ENCODE measurements around the gene PALM. TPM values are rescaled to one million over a fixed set of nuclear protein-coding genes. Genes with fewer than 3 reads are reported as not detected.

PALM gene
- total RNA-seq, 1 experiment from 2014 or later = 14.4 TPM

- Histone ChIP-seq H3K4me3 (ENCODE audit: low read depth in 2 of 2, low read length in 2 of 2) (no peak overlapping the region), H3K36me3 (ENCODE audit: control insufficient read depth, insufficient read depth, low read length) (no peaks in the 10 kb centered on the region), H3K27ac (ENCODE audit: low read length) (no peak overlapping the region), H3K4me1 (ENCODE audit: control insufficient read depth, insufficient read depth, low read length) (peaks cover 13% of the 10 kb centered on the region), H3K27me3 (ENCODE audit: control insufficient read depth, insufficient read depth, low read length) (no peaks in the 10 kb centered on the region), H3K9me3 (ENCODE audit: control insufficient read depth, insufficient read depth, low read depth, low read length) (no peaks in the 10 kb centered on the region)
- DNase-seq (ENCODE audit: low read depth, low spot score) (no peak), ATAC-seq (no peak)
- in situ Hi-C loops (cut with HindIII; ENCODE audit: low pct_unique_long_range_greater_than_20kb, low sequenced_read_pairs) (no loop called here), intact Hi-C loops (cut with micrococcal nuclease; ENCODE audit: unreplicated experiment) (no loop called here)
- ChIA-PET POLR2A (no interaction called here), CTCF (no interaction called here)
- no peak for TF ChIP-seq CTCF (IDR thresholded peaks at IDR 0.05)
- no peak for TF ChIP-seq POLR2AphosphoS5 (IDR thresholded peaks at IDR 0.05; ENCODE audit: low read depth, low read length)
- no peak for TF ChIP-seq REST (IDR thresholded peaks at IDR 0.05; ENCODE audit: insufficient read depth in 1 of 2, low read depth in 2 of 2, low read length in 1 of 2)
- no peak for TF ChIP-seq SIN3A (IDR thresholded peaks at IDR 0.05; ENCODE audit: borderline replicate concordance, insufficient read depth, low read depth, low read length)
- BruUV-seq (replicated peaks) = no TSS peak
These were observed 25.9 kb upstream of the PALM start for GRCh38 chr19:682678-683320.

- BruUV-seq (replicated peaks) = no TSS peak
- POLR2A ChIA-PET = no interaction called here
- no peak for ATAC-seq
- Histone ChIP-seq H3K9me3 (ENCODE audit: control insufficient read depth, insufficient read depth, low read depth, low read length) (no peaks in the 10 kb centered on the region), H3K4me1 (ENCODE audit: control insufficient read depth, insufficient read depth, low read length) (no peaks in the 10 kb centered on the region), H3K27me3 (ENCODE audit: control insufficient read depth, insufficient read depth, low read length) (no peaks in the 10 kb centered on the region), H3K4me3 (ENCODE audit: low read depth in 2 of 2, low read length in 2 of 2) (no peak overlapping the region), H3K36me3 (ENCODE audit: control insufficient read depth, insufficient read depth, low read length) (no peaks in the 10 kb centered on the region), H3K27ac (ENCODE audit: low read length) (no peak overlapping the region)
- TF ChIP-seq TCF7L2 (IDR thresholded peaks at IDR 0.05; ENCODE audit: low read depth, low read length) = no peak
- no peak for TF ChIP-seq CTCF (IDR thresholded peaks at IDR 0.05)
- CTCF ChIA-PET = no interaction called here
- in situ Hi-C loops (cut with HindIII; ENCODE audit: low pct_unique_long_range_greater_than_20kb, low sequenced_read_pairs) = no loop called here
- no peak for DNase-seq (ENCODE audit: low read depth, low spot score)
- intact Hi-C loops (cut with micrococcal nuclease; ENCODE audit: unreplicated experiment) = no loop called here
These were observed 23.2 kb upstream of the PALM start for GRCh38 chr19:685454-685931.
